T-helper 1 cell treated with Interleukin-12 subunit alpha and Interleukin-12 subunit beta and Interleukin-4 antibody, amounts not matched to agents 30 ng/mL and 1 ng/mL, for 36 hours (primary cell): ENCODE data around the gene CFAP69. TPM values are rescaled to one million over a fixed set of nuclear protein-coding genes. Genes with fewer than 3 reads are reported as not detected.

ENCODE experiments used
- intact Hi-C: fragments of 100-400 bp; cut with micrococcal nuclease; formaldehyde crosslinking; loops from one replicate; pipeline ENCODE4 v1.15.1; 2024
- total RNA-seq: library from RNA; stranded (reverse); gene quantifications from 2 replicates; pipeline ENCODE4 v1.2.3, GENCODE V29; 2022

Gene CFAP69, protein sequence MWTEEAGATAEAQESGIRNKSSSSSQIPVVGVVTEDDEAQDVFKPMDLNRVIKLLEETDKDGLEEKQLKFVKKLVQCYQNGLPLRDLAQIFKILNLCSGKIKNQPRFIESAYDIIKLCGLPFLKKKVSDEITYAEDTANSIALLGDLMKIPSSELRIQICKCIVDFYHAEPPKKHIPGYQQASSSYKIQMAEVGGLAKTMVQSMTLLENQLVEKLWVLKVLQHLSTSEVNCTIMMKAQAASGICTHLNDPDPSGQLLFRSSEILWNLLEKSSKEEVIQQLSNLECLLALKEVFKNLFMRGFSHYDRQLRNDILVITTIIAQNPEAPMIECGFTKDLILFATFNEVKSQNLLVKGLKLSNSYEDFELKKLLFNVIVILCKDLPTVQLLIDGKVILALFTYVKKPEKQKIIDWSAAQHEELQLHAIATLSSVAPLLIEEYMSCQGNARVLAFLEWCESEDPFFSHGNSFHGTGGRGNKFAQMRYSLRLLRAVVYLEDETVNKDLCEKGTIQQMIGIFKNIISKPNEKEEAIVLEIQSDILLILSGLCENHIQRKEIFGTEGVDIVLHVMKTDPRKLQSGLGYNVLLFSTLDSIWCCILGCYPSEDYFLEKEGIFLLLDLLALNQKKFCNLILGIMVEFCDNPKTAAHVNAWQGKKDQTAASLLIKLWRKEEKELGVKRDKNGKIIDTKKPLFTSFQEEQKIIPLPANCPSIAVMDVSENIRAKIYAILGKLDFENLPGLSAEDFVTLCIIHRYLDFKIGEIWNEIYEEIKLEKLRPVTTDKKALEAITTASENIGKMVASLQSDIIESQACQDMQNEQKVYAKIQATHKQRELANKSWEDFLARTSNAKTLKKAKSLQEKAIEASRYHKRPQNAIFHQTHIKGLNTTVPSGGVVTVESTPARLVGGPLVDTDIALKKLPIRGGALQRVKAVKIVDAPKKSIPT
- not detected in 2 replicates for total RNA-seq

DNA sequence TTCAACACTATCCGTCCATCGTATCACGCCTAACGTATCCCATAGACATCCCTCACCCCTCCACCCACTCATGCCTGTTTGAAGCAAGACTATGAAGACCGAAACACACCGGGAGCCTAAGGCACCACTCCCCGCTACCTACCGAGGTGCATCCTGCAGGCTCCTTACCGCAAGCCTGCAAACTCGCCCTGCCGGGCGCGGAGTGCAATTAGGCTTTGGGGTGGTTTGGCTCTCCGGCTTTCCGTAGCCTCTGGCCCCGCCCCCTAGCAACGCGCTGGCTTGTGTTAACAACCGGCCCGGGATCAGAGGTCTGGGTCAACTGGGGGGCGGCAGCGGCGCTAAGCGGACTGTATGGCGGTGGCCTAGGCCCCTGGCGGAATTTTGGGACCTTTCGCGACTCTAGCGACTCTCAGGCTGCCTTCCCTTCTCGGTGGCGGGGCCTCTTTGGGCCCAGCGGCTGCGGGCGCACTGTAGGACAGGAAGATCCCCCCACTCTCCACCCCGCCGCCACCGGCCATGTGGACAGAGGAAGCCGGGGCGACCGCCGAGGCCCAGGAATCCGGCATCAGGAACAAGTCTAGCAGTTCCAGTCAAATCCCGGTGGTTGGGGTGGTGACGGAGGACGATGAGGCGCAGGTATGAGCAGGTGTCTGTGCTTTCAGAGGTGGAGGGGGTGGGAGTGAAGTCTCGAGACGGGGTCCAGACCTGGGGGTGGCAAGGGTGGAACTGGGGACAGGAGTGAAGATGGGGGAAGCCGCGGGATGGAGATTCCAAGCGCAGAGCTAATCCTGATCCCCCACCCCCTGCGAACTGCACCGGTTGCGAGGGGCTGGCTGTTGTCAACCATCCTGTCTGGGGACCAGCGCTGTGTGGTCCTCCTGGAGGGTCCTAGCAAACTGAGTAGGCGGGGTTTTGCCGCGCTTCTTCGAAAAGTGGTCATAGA lies at the start of gene CFAP69:
Gene CFAP69, plus strand, starts transcription at position 266 of the 943 bp plus-strand sequence. Its CDS starts 251 bp downstream, at position 517.
- intact Hi-C loops, result loop anchor here (1.0 to 10.0 kb wide), 10 partner anchors 17 to 1887 kb away; partner anchors contain the start of genes CDK14, CLDN12, CYP51A1 and FZD1

DNA sequence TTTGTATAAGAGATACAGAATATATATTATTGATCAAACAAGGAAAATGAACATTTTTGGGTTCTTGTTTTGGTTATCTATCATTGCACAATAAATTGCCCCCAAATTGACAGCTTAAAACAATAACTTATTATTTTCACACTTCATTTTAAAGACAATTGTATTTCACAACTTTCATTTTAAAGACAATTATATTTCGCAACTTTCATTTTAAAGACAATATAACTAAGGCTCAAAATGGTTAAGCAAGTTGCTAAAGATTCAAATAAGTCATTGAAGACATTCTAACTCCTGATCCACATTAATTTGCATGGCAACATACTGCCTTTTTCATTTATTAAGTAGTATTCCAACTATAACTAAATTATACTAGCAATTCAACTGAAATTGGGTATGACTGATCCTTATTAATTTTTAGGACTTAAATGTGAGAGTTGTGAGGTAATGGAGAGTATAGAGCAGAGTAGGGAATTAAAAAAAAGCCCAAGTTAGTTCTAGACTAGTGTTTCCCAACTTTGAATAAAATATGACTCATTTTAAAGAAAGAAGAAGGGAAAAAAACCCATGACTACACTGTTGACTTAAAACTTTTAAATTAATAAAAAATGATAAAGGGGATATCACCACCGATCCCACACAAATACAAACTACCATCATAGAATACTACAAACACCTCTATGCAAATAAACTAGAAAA lies 43.3 kb upstream of the CFAP69 start:
- intact Hi-C loops, result no loop called here

DNA sequence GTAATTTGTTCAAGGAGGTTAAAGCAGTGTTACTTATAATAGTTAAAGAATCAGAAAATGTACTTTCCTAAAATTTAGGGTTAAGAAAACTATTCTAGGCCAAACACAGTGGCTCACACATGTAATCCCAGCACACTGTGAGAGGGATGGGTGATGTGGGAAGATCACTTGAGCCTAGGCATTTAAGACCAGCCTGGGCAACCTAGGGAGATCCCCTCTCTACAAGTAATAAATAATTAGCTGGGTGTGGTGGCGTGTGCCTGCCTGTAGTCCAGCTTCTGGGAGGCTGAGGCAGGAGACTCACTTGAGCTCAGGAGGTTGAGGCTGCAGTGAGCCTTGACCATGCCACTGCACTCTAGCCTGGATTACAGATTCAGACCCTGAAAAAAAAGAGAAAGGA lies 37.0 kb upstream of the CFAP69 start:
- intact Hi-C loops, result no loop called here

DNA sequence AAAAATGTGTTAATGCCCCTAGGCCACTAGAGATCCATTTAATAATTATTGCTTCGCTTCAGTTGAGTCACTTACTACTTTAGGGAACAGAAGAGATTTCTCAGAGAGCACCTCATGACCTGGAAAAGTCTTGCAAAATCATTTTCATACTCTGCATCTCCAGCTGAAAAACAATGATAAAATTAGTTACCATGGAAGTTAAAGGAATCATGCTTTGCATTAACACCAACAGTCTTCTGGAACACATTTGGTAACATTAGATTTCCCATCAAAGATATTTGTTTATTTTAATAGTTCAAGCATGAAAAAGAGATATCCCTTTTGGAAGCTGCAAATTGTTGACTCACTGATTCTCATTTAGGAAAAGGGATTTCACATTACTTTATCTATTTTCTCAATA lies 35.2 kb upstream of the CFAP69 start:
- intact Hi-C loops, result no loop called here

DNA sequence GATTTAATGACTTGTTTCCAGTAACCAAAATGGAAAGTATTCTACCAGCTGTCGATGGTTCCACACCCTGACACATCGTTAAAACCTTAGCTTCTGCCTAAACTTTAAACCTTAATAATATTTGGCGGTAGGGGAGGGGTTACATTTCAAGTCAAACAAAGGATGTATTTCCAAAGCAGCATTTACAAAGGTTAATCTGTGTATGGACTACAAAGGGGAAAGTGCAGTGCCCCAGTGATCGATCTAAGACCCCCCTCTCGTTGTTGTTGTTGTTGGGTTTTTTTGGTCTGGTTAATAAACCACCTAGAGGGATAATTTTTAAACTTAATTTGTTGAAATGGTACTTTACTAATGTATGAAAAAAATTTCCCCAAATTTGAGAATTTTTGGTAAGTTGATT lies 34.5 kb upstream of the CFAP69 start:
- intact Hi-C loops, result no loop called here

DNA sequence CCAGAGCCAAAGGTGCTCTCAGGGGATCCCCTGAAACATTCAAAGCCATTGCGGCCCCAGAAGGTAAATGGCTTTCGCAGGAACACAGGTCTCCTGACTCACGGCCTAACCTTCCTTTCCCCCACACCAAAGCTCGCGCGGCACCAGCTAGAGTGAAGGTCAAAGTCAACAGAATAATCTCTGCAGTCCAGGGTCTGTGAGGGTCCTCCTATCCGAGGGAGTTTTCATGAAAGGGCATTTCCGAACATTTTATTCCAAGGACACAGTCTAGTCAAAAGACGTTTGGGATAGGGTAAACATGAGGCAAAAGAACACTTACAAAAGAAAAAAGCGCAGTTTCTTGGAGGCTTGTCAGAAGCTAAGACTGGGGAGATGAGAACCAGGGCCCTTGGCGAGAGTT lies 34.0 kb upstream of the CFAP69 start:
- intact Hi-C loops, result loop anchor here (1.0 kb wide), 1 partner anchor 57 kb away; the partner anchor contains the start of gene STEAP1

DNA sequence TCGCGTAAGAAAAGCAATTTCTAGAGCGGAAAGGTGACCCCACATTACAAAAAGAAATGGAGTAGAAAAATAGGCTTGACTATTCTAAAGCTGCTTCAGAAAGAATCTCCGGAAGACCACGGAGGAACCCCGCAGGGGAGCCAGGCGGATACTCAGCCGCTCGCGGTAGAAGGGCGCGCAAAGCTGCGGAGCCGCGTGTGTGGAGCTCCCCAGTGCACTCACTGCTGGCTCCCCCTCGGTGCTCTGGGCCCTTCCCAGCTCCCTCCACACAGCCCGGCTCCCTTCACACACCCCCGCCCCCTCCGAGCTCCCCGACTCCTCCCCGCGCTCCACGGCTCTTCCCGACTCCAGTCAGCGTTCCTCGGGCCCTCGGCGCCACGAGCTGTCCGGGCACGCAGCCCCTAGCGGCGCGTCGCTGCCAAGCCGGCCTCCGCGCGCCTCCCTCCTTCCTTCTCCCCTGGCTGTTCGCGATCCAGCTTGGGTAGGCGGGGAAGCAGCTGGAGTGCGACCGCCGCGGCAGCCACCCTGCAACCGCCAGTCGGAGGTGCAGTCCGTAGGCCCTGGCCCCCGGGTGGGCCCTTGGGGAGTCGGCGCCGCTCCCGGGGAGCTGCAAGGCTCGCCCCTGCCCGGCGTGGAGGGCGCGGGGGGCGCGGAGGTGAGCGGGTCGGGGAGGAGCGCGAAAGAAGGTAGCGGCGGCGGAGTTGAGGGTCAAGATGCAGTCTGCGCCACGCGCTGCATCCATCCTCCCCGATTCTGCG lies 33.4 kb upstream of the CFAP69 start, which contains the start of gene STEAP2:
Gene STEAP2, plus strand, starts transcription at position 350 of the 758 bp plus-strand sequence. CDS start 13,343 bp downstream, outside the sequence.
- intact Hi-C loops, result loop anchor here (1.0 kb wide), 1 partner anchor 57 kb away; the partner anchor contains the start of gene STEAP1

DNA sequence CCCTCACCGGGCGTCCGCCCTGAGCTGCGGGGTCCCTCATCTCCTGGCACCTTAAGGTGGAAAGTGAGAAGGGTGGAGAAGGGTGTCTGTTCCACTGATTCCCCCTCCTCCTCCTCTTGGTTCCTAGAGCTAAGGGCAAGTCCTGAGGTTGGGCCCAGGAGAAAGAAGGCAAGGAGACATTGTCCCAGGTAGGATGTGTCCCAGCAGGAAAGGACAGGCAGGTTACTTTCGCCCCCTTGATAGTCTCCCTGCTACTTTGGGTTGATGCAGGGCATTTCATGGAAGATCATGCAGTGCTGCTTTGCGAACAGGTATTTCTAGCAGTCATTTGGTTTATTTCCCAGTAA lies 32.9 kb upstream of the CFAP69 start:
- intact Hi-C loops, result no loop called here

DNA sequence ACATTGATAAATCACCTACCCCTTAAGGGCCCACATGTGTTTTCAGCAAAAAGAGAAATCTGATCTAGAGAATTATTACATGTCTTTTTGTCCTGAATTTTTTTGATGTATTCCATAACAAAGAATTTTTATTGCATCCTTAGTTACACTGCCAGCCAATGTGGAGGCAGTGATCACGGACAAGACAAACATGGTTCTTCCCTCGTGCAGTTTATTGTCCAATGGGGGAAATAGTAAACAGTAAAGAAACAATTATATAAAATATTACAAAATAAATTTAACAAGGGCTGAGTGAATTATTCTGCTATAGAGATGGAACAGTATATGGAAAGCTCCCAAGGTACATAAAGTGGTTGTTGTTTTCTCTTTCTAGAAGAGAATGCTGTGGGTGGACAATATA lies 31.5 kb upstream of the CFAP69 start:
- intact Hi-C loops, result no loop called here

DNA sequence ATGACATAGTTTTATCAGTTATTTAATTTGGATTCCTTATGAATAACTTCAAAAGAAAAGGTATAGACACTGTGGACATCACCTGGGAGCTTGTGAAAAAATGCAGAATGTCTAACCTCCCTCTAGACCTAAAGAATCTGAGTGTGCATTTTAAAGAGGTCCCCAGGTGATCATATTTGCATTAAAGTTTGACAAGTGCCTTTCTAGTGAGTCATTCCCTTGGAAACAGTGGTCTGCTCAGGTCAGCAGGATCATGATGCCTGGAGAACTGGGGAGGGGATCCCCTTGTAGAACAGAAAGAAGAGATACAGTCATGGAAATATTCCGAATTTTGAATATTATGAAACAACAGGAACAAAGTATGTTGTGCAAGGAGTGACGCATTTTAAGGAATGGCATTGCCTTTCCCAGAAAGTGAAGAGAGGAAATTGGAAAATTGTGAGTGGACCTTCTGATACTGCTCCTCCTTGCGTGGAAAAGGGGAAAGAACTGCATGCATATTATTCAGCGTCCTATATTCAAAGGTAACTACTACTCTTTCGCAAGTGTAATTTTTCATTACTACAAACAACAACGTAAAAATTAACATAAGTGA lies 28.8 kb upstream of the CFAP69 start:
- intact Hi-C loops, result no loop called here

DNA sequence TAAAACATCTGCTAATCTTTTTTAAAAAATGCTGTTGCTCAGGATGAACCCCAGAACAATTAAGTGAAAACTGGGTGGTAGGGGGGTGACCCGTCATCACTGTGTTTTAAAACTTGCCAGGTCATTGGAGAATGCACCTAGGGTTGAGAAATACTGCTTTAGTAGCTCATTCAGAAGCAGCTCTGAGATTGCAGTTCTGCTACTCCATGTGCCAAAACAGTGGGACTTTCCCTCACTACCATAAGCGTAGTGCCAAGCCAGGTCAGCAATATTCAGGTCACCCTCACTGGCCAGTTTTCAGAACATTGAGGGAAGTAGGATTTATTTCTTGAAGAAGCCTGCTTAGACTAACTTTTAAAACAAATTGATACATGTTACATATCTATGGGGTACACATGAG lies 28.2 kb upstream of the CFAP69 start:
- intact Hi-C loops, result no loop called here

DNA sequence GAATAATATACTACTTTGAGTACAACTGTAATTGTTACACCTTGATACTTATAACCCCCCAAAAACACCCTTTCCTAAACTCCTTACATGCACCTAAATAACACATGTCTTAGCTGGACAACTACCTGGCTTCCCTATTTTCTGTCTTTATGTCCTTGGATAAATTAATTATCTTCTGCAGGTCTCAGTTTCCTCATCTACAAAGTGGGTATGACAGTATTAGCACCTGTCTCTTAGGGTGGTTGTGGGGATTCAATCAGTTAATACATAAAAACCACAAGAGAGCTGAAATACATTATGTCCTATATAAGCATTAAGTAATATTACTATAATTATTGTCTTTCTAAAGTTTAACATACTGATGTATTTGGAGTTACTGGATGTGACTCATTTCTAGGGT lies 22.6 kb upstream of the CFAP69 start:
- intact Hi-C loops, result no loop called here

DNA sequence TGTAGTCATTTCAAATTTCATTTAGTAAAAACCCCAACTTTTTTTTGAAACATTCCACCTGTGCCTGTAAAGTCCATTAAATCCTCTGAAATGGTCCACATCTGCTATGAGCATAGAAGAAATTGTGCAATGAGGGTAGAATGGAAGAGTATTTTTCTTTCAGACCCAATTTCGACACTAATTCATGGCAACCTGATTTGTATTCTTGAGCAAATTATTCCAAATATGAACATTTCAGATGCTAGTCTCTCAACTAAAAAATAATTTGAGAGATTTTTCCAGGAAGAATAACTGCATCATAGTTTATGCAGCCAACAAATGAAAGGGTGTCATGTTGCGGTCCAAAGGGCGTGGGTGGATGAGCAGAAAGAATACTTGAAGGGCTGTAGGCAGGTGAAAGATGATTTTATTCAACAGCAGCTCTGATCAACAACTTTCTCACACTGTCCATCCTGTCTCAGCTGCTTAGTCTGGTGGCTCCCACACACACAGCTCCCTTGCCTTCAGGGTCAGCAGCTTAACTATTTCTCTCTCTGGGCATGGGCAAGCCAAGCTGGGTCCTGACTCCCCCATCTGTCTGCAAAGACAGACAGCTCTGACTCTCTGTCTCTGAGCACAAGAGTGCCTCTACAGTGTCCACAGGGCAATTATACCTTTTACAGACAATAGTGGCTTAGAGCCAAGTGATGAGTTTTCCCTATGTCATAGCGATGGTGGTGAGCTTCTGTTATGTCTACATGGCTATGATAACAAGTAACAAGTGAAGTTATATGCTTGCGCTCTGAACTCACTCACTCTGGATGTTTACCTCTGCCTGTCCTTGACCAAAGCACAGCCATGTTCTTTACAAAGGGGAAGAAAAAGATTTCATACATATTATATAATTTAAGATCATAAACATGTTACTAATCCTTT lies 21.9 kb upstream of the CFAP69 start:
- intact Hi-C loops, result no loop called here

DNA sequence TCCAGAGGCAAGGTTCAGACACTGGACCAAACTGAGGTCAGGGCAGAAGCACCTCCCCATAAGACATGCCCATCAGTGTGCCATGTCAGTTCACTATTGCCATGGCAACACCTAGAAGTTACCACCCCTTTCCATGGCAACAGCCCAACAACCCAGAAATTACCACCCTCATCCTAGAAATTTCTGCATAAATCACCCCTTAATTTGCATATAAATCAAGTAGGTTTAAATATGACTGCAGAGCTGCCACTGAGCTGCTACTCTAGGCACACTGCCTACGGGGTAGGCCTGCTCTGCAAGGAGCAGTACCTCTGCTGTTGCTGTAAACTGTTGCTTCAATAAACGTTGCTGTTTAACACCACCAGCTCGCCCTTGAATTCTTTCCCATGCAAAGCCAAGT lies 20.8 kb upstream of the CFAP69 start:
- intact Hi-C loops, result no loop called here

DNA sequence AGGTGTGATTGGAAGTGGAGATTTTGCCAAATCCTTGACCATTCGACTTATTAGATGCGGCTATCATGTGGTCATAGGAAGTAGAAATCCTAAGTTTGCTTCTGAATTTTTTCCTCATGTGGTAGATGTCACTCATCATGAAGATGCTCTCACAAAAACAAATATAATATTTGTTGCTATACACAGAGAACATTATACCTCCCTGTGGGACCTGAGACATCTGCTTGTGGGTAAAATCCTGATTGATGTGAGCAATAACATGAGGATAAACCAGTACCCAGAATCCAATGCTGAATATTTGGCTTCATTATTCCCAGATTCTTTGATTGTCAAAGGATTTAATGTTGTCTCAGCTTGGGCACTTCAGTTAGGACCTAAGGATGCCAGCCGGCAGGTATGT lies 19.8 kb upstream of the CFAP69 start:
- intact Hi-C loops, result no loop called here

DNA sequence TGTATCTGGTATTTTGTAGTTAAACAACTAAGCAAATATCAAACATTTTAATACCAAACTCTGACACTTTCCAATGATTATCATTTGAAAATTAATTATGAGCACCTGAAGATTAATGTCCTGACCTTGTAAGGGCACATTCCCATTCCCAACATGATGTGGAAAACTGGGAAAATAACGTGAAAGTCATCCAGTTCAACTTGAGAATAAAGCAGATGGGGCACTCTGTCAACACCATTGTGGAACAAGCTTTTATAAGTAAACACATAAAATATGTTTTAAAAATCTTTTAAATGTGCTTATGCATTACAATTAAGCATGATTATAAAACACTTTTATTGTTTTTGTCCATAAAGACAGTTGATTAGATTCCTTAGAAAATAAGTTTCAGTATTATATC lies 19.4 kb upstream of the CFAP69 start:
- intact Hi-C loops, result no loop called here

DNA sequence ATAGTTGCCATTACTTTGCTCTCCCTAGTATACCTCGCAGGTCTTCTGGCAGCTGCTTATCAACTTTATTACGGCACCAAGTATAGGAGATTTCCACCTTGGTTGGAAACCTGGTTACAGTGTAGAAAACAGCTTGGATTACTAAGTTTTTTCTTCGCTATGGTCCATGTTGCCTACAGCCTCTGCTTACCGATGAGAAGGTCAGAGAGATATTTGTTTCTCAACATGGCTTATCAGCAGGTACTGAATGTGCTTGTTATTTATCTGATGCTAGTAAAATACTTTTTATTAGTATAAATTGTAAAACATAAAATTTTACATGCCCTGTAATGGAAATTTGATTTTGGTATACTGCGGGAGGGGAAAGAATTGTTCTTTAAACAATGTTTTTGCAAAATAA lies 17.7 kb upstream of the CFAP69 start:
- intact Hi-C loops, result no loop called here

DNA sequence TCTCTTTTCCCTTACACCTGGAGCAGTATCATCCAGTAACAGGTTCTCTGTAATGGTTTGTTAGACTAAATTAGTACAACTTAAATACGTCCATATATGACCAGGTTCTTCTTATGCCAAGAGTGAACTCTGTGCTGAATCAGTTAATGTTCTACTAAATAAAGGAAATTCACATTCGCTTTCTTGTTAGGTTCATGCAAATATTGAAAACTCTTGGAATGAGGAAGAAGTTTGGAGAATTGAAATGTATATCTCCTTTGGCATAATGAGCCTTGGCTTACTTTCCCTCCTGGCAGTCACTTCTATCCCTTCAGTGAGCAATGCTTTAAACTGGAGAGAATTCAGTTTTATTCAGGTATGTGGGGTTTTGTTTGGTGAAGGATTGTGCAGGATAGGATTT lies 15.3 kb upstream of the CFAP69 start:
- intact Hi-C loops, result no loop called here
